H1 (cell line): ENCODE measurements around the gene ZFYVE19. TPM values are rescaled to one million over a fixed set of nuclear protein-coding genes. Genes with fewer than 3 reads are reported as not detected.

Experiments used
- JUN ChIP-seq: IDR thresholded peaks from 2 replicates; pipeline ENCODE4 v1.6.1; 2011; ENCODE audit warnings: low read depth, mild to moderate bottlenecking, improper control_type of control experiment, low read length
- JUND ChIP-seq: IDR thresholded peaks from 2 replicates; pipeline ENCODE4 v1.6.1; 2011; ENCODE audit warnings: mild to moderate bottlenecking, improper control_type of control experiment, low read length
- POU5F1 ChIP-seq: IDR thresholded peaks from 2 replicates; pipeline ENCODE4 v1.6.1; 2011; ENCODE audit warnings: low read depth, mild to moderate bottlenecking, low read length, moderate library complexity
- RXRA ChIP-seq: IDR thresholded peaks from 2 replicates; pipeline ENCODE4 v1.6.1; 2011; ENCODE audit warnings: low read depth, mild to moderate bottlenecking, low read length, moderate library complexity; ENCODE audit not compliant: insufficient read depth
- SUZ12 ChIP-seq: fragments of 200-600 bp; sonication (generic); IDR thresholded peaks from 2 replicates; pipeline ENCODE4 v1.6.1; 2012; ENCODE audit warnings: mild to moderate bottlenecking, inconsistent platforms, low read length, moderate library complexity, mixed read lengths
- ZNF274 ChIP-seq: IDR thresholded peaks from 2 replicates; pipeline ENCODE4 v1.7.0; 2012; ENCODE audit warnings: low read length, borderline replicate concordance; ENCODE audit errors: extremely low read depth
- polyA plus RNA-seq, 7 experiments: library from polyadenylated mRNA; depleted of rRNA in 3 of 7; stranded (reverse) in 5 of 7; unstranded in 2 of 7; fragments of >200 nt in 5 of 7; fragments of 200-250 nt in 2 of 7; gene quantifications; 1 replicate in 5 of 7; 2 replicates in 1 of 7; 4 replicates in 1 of 7; pipeline versions ENCODE4 v1.2.1 to v1.2.3, GENCODE V29; 2011 to 2013; ENCODE audit warnings: missing spikeins in 2 of 7, mixed read lengths in 2 of 7
- total RNA-seq: library from RNA; stranded (reverse); fragmentation: NEBNext Ultra II Directional; extraction: Animal tissue kit (Norgen Biotek cat#: 25700); gene quantifications from 2 replicates; pipeline ENCODE4 v1.2.1, GENCODE V29; 2021
- TF ChIP-seq, protein P1 (sequence below): IDR thresholded peaks from 2 replicates; pipeline ENCODE4 v1.6.1; 2012; ENCODE audit warnings: inconsistent platforms
- TF ChIP-seq, protein P2 (sequence below), 3 experiments: IDR thresholded peaks; 1 replicate in 2 of 3; 2 replicates in 1 of 3; pipeline versions ENCODE4 v1.5.1 to v1.6.1; 2011; ENCODE audit warnings: low read length in 3 of 3, mild to moderate bottlenecking in 3 of 3, inconsistent platforms in 2 of 3, low read depth in 1 of 3, moderate library complexity in 1 of 3; ENCODE audit not compliant: insufficient read depth in 1 of 3; ENCODE audit errors: control extremely low read depth in 1 of 3

ZFYVE19 gene
- total and polyA plus RNA-seq, 2 of the 8 experiments (the other 6 are each of a cell fraction or from before 2014, with no cell fraction given): 11.2 to 21.8 TPM

- 0 out of 2 replicates have a peak, but pooled peaks have one; percentile 35 for TF ChIP-seq RXRA
- TF ChIP-seq JUN: no peak
- TF ChIP-seq ZNF274: no peak
- TF ChIP-seq, protein P1, sequence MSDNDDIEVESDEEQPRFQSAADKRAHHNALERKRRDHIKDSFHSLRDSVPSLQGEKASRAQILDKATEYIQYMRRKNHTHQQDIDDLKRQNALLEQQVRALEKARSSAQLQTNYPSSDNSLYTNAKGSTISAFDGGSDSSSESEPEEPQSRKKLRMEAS: no peak
- TF ChIP-seq, protein P2, sequence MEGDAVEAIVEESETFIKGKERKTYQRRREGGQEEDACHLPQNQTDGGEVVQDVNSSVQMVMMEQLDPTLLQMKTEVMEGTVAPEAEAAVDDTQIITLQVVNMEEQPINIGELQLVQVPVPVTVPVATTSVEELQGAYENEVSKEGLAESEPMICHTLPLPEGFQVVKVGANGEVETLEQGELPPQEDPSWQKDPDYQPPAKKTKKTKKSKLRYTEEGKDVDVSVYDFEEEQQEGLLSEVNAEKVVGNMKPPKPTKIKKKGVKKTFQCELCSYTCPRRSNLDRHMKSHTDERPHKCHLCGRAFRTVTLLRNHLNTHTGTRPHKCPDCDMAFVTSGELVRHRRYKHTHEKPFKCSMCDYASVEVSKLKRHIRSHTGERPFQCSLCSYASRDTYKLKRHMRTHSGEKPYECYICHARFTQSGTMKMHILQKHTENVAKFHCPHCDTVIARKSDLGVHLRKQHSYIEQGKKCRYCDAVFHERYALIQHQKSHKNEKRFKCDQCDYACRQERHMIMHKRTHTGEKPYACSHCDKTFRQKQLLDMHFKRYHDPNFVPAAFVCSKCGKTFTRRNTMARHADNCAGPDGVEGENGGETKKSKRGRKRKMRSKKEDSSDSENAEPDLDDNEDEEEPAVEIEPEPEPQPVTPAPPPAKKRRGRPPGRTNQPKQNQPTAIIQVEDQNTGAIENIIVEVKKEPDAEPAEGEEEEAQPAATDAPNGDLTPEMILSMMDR (IDR thresholded peaks at IDR 0.05; ENCODE audit: control extremely low read depth in 1 of 3, insufficient read depth in 1 of 3, low read depth in 1 of 3, low read length in 3 of 3): no peak
- no peak for TF ChIP-seq POU5F1
- peak; percentile 42; the same call in 1 of the 2 replicates for TF ChIP-seq JUND
- no peak for TF ChIP-seq SUZ12
Measured at GRCh38 chr15:40787344-40787841, 19.5 kb upstream of the ZFYVE19 start (continued).
